Renal cortical epithelial cell (primary cell): ENCODE measurements around the gene SRMS. TPM values are rescaled to one million over a fixed set of nuclear protein-coding genes. Genes with fewer than 3 reads are reported as not detected.

Experiments
- DNase-seq: peaks from one replicate; pipeline ENCODE4 v3.0.0-alpha.2; 2011; ENCODE audit warnings: low read depth
- total RNA-seq: library from RNA; depleted of rRNA; stranded (reverse); fragments of >200 nt; gene quantifications from 2 replicates; pipeline ENCODE4 v1.2.3, GENCODE V29; 2014

The SRMS gene, protein sequence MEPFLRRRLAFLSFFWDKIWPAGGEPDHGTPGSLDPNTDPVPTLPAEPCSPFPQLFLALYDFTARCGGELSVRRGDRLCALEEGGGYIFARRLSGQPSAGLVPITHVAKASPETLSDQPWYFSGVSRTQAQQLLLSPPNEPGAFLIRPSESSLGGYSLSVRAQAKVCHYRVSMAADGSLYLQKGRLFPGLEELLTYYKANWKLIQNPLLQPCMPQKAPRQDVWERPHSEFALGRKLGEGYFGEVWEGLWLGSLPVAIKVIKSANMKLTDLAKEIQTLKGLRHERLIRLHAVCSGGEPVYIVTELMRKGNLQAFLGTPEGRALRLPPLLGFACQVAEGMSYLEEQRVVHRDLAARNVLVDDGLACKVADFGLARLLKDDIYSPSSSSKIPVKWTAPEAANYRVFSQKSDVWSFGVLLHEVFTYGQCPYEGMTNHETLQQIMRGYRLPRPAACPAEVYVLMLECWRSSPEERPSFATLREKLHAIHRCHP
- total RNA-seq, result not detected in 2 replicates

- DNase-seq, result no peak
These were observed at the start of gene SRMS for GRCh38 chr20:63547725-63548480. Gene SRMS, minus strand, starts transcription at chr20:63547749. Its CDS starts 286 bp downstream, at chr20:63547463.

DNA sequence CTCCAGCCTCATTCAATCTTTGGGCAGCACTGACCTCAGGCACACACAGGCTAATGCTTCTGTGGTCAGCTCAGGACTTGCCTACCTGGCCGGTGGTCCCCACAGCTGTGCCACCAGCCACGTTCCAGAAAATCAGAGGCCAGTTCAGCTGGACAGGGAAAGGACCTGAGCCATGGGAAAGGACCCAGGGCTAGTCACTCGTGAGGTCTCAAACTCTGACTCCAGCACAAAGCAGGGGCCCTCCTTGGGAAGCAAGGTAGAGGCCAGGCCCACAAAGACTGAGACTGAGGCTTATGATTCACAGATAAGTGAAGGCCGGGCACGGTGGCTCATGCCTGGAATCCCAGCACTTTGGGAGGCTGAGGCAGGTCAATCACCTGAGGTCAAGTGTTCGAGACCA lies 48.9 kb upstream of the SRMS start:
- DNase-seq, result no peak

DNA sequence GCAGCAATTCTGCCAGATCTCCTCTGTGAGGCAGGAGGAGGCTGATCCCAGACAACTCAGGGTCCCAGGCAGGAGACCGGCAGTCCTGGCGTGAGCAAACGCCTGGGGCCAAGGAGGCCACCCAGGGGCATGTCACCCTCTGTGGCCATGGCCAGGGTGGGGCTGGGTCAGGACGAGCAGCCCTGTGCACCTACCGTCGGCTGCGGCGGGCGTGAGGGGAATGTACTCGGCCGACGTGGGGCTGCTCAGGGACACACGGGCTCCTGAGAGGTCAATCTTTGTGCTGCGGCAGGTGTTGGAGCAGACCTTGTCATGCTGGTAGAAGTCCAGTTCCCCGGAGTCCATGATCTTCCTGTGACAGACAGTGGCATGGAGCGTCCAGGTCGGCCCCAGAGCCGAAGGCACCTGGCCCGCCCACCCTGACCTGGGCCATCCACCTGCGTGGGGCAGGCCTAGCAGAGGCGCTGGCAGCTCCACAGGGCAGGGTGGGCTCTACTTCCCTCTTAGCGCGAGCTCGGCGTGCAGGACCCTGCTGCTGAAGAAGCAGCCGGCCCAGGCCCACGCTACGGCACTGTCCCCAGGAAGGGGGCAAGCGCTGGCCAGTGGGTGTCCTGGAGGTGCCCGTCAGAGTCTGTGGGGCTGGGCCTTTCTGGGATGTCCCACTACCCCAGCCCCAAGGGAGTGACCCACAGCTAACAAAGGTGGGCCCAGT lies 48.0 kb upstream of the SRMS start:
- DNase-seq, result no peak

DNA sequence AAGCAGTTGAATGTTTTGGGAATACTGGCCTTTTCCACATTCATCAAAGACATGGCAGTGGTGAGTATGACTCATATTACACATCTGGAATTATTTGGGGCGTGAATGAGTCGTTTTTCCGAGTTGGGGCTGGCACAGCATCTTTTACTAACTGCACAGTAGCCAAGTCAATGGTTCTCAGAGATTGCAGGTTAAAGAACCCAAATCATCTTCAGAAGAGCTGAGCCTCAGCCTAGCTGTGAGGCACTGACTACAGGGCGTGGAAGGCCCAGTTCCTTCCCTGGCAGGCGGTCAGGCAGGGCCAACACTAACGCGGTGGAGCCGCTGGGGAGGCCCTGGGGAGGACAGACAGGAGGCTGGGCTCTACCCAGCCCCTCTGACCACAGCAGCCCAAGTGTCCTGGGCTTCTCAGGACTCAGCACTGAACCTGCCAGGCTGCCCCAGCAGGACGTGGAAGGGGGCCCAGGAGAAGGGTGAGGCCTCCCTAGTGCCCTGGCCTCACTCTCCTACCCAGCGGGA lies 46.6 kb upstream of the SRMS start:
- DNase-seq, result no peak

DNA sequence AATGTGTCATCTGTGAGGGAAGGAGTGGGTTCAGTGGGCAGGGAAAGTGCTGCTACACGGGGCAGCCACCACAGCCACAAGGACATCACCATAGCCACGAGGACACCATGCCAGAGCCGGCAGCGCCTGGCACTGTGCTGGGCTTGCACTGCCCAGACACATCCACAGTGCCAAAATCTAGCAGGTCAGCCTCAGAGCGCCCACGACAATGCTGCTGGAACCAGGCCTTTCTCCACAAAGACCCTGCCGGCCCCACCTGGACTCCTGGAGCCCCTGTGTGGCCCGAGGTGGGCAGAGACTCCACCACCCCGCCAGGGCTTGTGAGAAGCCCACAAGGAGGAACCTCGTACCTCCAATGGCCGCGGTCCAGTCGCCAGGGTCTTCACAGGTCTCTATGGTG lies 45.1 kb upstream of the SRMS start:
- no peak for DNase-seq

- DNase-seq, result no peak
These were observed 44.3 kb upstream of the SRMS start for GRCh38 chr20:63591786-63592355.

DNA sequence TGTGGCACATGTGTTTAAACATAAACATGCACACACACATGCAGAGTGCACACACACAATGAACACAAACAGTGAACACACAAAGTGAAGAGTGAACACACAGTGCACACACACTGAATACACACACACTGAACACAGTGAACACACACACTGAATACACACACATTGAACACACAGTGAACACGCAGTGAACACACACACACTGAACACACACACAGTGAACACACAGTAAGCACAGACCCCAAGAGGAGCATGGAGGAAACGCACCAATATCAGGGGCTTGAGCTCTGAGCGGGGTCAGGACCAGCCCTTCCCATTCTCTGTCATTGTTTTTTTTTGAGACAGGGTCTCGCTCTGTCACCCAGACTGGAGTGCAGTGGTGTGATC lies 43.6 kb upstream of the SRMS start:
- DNase-seq, result no peak

DNA sequence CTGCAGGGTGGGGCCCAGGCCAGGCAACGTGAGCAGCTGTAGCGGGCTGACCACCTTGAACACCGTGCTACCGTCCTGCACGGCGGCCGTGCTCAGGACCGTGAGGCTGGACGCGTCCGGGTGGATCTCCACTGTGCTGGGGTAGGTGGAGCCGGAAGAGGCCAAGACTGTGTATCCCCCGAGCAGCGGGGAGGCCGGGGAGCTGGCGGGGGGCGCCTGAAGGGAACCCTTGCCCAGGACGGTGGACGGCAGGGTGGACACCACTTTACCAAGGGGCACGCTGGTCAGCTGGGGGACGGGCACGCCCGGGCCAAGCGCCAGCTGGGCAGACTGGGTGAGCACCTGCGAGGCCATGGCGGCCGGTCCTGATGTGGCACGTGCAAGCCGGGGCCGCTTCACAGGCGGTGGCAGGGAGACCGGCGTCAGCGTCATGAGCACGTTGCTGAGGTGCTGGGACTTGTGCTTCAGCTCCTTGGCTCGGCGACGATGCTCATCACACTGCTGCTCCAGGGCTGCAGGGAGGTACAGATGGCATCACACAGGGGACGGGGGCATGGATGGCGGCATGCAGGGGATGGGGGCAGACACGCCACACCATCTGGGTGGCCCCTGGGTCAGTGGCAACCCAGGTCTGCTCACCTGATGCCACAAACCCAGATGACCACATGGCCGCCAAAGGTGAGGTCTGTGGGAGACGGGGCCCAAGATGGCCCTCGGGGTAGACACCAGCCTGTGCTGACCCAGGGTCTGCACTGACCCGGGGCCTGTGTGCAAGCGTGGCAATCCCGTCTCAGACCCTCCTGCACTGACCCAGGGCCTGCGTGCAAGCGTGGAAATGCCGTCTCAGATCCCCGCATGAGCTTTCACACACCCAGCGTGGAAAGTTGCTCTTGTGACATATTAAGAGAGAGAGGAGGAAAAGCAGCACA lies 42.9 kb upstream of the SRMS start:
- DNase-seq, result no peak

DNA sequence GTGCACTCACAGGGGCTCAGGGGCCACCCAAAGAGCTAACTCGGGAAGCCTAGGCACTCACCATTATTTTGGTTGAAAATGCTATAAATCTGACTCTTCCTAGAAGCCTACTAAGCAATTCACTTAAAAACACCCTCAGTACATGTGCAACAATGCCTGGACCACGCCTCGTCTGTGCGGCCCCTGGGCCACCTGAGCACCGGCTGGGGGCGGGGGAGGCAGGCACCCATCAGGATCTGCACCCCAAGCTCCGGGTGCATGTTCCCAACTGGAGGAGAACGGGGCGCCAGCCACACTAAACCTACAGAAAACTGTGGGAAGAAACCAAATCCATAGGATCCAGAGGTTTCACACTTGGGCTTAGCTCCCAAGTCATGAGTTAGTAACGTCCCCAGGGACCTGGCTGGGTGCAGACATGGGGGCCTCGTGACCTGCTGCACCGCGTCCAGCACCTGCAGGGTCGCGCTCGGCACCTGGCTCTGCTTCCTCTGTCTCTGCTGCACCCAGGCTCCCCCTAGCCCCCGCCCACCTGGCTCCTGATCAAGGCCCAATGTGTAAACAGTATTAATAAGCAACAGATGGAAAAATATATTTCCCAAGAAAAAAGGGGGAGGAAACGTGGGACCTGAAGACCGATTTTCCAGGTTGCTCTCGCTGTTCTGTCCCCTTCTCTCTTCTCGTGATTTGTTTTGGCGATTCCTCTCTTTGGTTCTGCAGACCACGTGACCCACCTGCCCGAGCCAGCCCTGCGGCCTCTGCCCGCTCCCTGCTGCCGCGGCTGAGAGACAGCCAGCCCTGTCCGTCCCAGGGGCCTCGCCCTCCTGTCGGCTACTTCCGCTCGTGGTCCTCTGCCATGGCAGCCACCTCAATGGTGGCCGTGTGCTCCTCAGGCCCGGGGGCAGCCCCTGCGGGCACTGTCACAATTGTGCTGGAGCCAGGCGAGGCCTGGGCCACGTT lies 42.0 kb upstream of the SRMS start:
- no peak for DNase-seq

- DNase-seq, result no peak
These were observed 41.1 kb upstream of the SRMS start for GRCh38 chr20:63588641-63589041.

- no peak for DNase-seq
These were observed 40.4 kb upstream of the SRMS start for GRCh38 chr20:63587776-63588591.

DNA sequence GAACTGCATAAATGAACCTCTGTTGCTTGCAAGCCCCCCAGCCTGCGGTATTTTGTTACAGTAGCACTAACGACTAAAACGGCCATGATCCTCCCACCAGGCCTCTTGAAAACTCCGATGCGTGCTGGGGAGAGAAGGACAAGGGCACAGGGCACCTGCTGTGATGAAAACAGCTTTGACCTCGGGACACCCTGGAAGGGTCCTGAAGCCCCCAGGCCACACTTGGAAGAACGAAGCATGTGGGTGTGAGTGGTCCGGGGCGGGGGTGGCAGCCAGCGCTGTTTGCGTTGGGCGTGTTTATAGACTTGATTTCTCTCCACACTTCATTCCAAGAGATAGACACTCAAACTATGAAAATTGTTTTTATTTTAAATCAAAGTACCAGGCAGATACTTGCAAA lies 39.7 kb upstream of the SRMS start:
- no peak for DNase-seq

DNA sequence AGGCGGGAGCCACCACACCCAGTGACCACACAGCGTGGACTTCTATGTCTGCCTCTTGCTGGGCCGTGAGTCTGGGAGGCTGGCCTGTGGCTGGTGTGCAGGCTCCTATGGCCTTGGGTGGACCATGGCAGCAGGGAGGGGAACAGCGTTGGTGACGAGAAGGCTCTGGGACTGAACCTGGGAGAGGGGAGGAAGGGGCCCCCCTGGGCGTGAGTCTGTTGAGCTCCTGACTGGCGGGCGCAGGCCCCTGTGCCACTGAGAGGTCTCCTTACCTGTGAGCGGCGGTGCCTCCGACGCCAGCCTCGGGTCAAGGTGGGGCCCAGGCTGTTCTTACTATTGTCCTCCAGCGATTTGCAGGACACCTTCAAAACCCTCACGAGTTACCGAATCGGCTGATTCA lies 39.2 kb upstream of the SRMS start:
- no peak for DNase-seq

DNA sequence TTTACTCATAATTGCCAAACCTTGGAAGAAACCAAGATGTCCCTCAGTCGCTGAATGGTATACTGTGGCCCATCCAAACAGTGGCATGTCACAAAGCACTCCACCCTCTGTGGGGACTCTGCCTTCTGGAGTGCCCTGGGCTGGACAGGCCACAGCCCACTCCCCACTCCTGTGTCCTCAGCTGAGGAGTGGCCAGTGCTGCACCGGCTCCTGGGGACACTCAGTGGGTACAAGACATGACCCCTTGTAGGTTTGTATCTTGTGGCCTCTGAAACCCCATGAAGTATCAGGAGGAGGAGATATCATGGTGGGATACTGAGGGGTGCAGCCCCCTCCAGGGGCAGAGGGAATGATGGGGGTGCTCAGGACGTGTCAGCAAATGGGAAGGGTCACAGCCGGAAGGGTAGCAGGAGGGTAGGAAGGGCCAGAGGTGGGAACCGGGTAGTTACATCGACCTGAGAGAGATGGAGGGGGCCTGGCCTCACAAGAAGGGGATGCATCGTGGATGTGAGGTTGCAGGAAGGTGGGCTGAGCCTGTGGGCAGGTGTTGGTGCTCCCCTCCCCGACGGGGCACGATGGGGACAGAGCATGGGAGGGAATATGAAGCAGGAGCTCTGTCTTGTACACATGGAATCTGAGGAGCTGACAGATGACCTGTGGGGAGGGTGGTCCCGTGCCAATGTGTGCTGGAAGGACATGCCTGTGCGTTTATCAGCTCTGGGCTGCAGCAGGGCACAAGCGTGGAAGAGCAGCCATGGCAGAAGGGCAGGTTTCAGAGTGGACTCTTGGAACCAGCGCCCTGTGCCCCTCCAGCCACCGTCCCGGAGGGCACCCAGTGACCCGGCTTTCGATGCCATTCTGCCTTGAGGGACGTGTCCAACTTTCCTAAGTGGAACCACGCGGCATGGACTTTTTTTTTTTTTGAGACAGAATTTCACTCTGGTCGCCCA lies 38.3 kb upstream of the SRMS start:
- no peak for DNase-seq

- no peak for DNase-seq
These were observed 35.0 kb upstream of the SRMS start for GRCh38 chr20:63582382-63583063.

DNA sequence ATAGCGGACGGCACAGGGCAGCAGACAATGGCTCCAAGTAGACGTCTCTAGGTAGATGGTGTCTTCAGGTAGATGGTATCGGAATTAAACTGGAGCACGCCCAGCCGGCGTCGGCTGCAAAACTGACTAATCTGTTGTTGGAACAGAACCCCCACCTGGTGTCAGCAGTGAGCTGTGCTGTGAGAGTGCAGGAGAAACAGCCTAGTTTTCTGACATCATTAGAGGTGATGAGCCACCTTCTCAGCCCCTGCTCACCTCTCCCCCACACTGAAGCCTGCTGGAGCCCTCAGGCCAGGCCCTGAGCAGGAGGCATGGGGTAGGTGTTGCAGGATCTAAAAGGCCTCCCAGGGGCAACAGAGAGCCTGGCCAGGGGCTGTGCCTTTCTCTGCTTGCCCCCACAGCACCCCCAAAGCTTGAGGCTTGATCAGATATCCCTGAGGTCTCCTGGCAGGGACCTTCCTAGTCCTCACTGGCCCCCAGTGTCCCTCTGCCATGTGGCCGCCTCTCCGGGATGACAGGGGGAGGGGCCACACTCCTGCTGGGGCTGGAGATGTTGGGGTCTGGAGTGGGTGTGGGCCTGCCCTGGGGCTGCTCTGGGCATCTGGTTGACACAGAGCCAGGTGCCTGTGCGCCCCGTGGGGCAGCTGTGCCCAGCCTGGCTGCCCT lies 33.4 kb upstream of the SRMS start:
- DNase-seq, result peak; percentile 68
